Left ventricle myocardium inferior (tissue), 1 donor: ENCODE data around the gene TRIML2. TPM values are rescaled to one million over a fixed set of nuclear protein-coding genes. Genes with fewer than 3 reads are reported as not detected.

Source experiments
- DNase-seq: peaks from one replicate; pipeline ENCODE4 v3.0.0-alpha.2; 2020
- H3K27ac ChIP-seq: fragments of 200-600 bp; replicated peaks from 2 replicates; pipeline ENCODE4 v1.8.0; 2021
- H3K27me3 ChIP-seq: fragments of 200-600 bp; 2 replicates; pipeline ENCODE4 v1.8.0; 2021; ENCODE audit warnings: low read depth
- H3K36me3 ChIP-seq: fragments of 200-600 bp; 2 replicates; pipeline ENCODE4 v1.8.0; 2021
- H3K4me1 ChIP-seq: fragments of 200-600 bp; 2 replicates; pipeline ENCODE4 v1.8.0; 2021
- H3K4me3 ChIP-seq: fragments of 200-600 bp; 2 replicates; pipeline ENCODE4 v1.8.0; 2021; ENCODE audit warnings: mild to moderate bottlenecking, moderate library complexity
- H3K9me3 ChIP-seq: fragments of 200-600 bp; replicated peaks from 2 replicates; pipeline ENCODE4 v1.8.0; 2021
- CTCF ChIP-seq: fragments of 200-600 bp; IDR thresholded peaks from 2 replicates; pipeline ENCODE4 v1.8.0; 2021; ENCODE audit warnings: antibody characterized with exemption, mild to moderate bottlenecking, borderline replicate concordance
- intact Hi-C: fragments of 100-400 bp; cut with micrococcal nuclease; formaldehyde crosslinking; loops from one replicate; pipeline ENCODE4 v1.11.0; 2022
- total RNA-seq: library from RNA; stranded (reverse); fragmentation: NEBNext Ultra II Directional; extraction: Animal tissue kit (Norgen Biotek cat#: 25700); gene quantifications from one replicate; pipeline ENCODE4 v1.2.1, GENCODE V29; 2021
- donor health status: DM: no; HTN: yes; CAD: no; lungs with severe emphysema.

The TRIML2 gene
- total RNA-seq, 1 donor from 2014 or later = not detected

- no peak overlapping the region for H3K27ac ChIP-seq
- intact Hi-C loops = no loop called here
- H3K27me3 ChIP-seq = peaks cover 16% of the 10 kb centered on the region
- no peaks in the 10 kb centered on the region for H3K9me3 ChIP-seq
- H3K4me1 ChIP-seq = no peaks in the 10 kb centered on the region
- no peak for TF ChIP-seq CTCF
- H3K36me3 ChIP-seq = no peaks in the 10 kb centered on the region
- no peak for DNase-seq
- H3K4me3 ChIP-seq = no peak overlapping the region
Observed at GRCh38 chr4:188146618-188147017, 37.2 kb upstream of the TRIML2 start.

- H3K27ac ChIP-seq = no peak overlapping the region
- H3K36me3 ChIP-seq = no peaks in the 10 kb centered on the region
- TF ChIP-seq CTCF = no peak
- H3K9me3 ChIP-seq = no peaks in the 10 kb centered on the region
- no peak for DNase-seq
- no peaks in the 10 kb centered on the region for H3K4me1 ChIP-seq
- H3K4me3 ChIP-seq = no peak overlapping the region
- peaks cover 16% of the 10 kb centered on the region for H3K27me3 ChIP-seq
- intact Hi-C loops = no loop called here
Observed at GRCh38 chr4:188145601-188146000, 36.2 kb upstream of the TRIML2 start.

GRCh38 chr4:188143731-188144130 is 34.3 kb upstream of the TRIML2 start:
- H3K9me3 ChIP-seq = no peaks in the 10 kb centered on the region
- intact Hi-C loops = no loop called here
- no peak for DNase-seq
- no peaks in the 10 kb centered on the region for H3K36me3 ChIP-seq
- no peak overlapping the region for H3K27ac ChIP-seq
- H3K4me3 ChIP-seq = no peak overlapping the region
- peaks cover 24% of the 10 kb centered on the region for H3K27me3 ChIP-seq
- no peak for TF ChIP-seq CTCF
- H3K4me1 ChIP-seq = no peaks in the 10 kb centered on the region

- Histone ChIP-seq H3K4me3 (no peak overlapping the region), H3K27me3 (peaks cover 9% of the 10 kb centered on the region), H3K4me1 (no peaks in the 10 kb centered on the region), H3K36me3 (no peaks in the 10 kb centered on the region), H3K9me3 (no peaks in the 10 kb centered on the region), H3K27ac (no peak overlapping the region)
- TF ChIP-seq CTCF = no peak
- intact Hi-C loops = no loop called here
- no peak for DNase-seq
Observed at GRCh38 chr4:188139671-188140070, 30.3 kb upstream of the TRIML2 start.

- peak within 1 kb of the TSS; percentile 18 for H3K27ac ChIP-seq
- no peak for TF ChIP-seq CTCF
- H3K4me3 ChIP-seq = no peak within 1 kb of the TSS
- intact Hi-C loops = no loop called here
- H3K27me3 ChIP-seq = peaks cover 8% of the 10 kb centered on the region
- no peaks in the 10 kb centered on the region for H3K9me3 ChIP-seq
- H3K4me1 ChIP-seq = no peaks in the 10 kb centered on the region
- no peak for DNase-seq
- H3K36me3 ChIP-seq = no peaks in the 10 kb centered on the region
Observed at GRCh38 chr4:188139141-188139540, 29.7 kb upstream of the TRIML2 start, which contains the start of gene TRIML1. Gene TRIML1, plus strand, starts transcription at chr4:188139441. Its CDS starts 118 bp downstream, at chr4:188139559.

- Histone ChIP-seq H3K27ac (no peak overlapping the region), H3K36me3 (no peaks in the 10 kb centered on the region), H3K4me3 (no peak overlapping the region), H3K4me1 (no peaks in the 10 kb centered on the region), H3K9me3 (no peaks in the 10 kb centered on the region), H3K27me3 (peaks cover 8% of the 10 kb centered on the region)
- intact Hi-C loops = no loop called here
- TF ChIP-seq CTCF = no peak
- DNase-seq = no peak
Observed at GRCh38 chr4:188138227-188138626, 28.8 kb upstream of the TRIML2 start.
